Muscle of leg (tissue), 11 donors: Measurements from ENCODE around the gene MYZAP. TPM values are rescaled to one million over a fixed set of nuclear protein-coding genes. Genes with fewer than 3 reads are reported as not detected.

ENCODE experiments used
- DNase-seq: peaks from one replicate; pipeline ENCODE4 v3.0.0; 2013
- H3K27ac ChIP-seq: one replicate; pipeline ENCODE4 v1.5.1; 2013; ENCODE audit warnings: mild to moderate bottlenecking, low read length, control low read depth
- H3K27me3 ChIP-seq: one replicate; pipeline ENCODE4 v1.6.1; 2013; ENCODE audit warnings: low read length; ENCODE audit not compliant: control insufficient read depth, insufficient read depth
- H3K36me3 ChIP-seq: one replicate; pipeline ENCODE4 v1.6.1; 2013; ENCODE audit warnings: low read length; ENCODE audit not compliant: control insufficient read depth, insufficient read depth
- H3K4me1 ChIP-seq: one replicate; pipeline ENCODE4 v1.6.1; 2013; ENCODE audit warnings: low read length; ENCODE audit not compliant: control insufficient read depth, insufficient read depth
- H3K4me3 ChIP-seq: one replicate; pipeline ENCODE4 v1.5.1; 2013; ENCODE audit warnings: low read length, control low read depth
- H3K9me3 ChIP-seq: replicated peaks from 2 replicates; pipeline ENCODE4 v1.6.1; 2013; ENCODE audit warnings: low read depth, low read length; ENCODE audit not compliant: control insufficient read depth
- WGBS: methylation state at CpG from one replicate; pipeline ENCODE4 v1.1.5; 2013; ENCODE audit warnings: missing lambda C conversion rate; ENCODE audit not compliant: insufficient coverage; 5-methylcytosine and 5-hydroxymethylcytosine counted together
- polyA plus RNA-seq, 8 donors: library from polyadenylated mRNA; unstranded; fragments of 120-200 nt; gene quantifications; one replicate each; pipeline versions ENCODE4 v1.2.1 to v1.2.3, GENCODE V29; 2013; ENCODE audit warnings: inconsistent platforms in 1 of 8, low replicate concordance in 1 of 8; ENCODE audit not compliant: insufficient read length in 8 of 8, insufficient read depth in 1 of 8
- total RNA-seq: library from RNA; stranded (reverse); fragments of 120-200 nt; gene quantifications from one replicate; pipeline ENCODE4 v1.2.4, GENCODE V29; 2013

Gene MYZAP
- total and polyA plus RNA-seq, 9 donors, result 2.4 to 4.9 (median 4.0) TPM

DNA sequence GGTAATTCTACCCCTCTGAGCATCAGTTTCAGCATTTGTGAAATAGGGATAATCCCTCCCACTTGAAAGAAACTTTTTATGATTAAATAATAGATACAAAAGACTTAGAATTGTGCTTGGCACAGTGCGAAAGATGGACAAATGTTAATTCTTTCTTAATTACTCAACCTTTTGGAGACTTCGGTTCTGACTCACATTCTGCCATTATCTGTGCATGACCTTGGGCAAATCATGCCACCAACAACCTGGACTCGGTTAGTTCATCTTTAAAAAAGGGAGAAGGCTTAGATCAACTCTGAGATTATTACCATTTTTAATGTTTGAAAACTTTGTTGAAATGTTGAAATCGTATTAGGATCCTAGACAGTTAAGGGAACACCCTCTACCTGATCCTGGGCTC lies 74.2 kb downstream of the MYZAP start:
- Histone ChIP-seq H3K27me3 (no peaks in the 10 kb centered on the region), H3K9me3 (no peaks in the 10 kb centered on the region), H3K36me3 (no peaks in the 10 kb centered on the region), H3K4me3 (no peak overlapping the region), H3K4me1 (peaks cover 8% of the 10 kb centered on the region), H3K27ac (no peak overlapping the region)
- no CpG with 5 or more reads among the region's 4 CpGs for WGBS
- no peak for DNase-seq

DNA sequence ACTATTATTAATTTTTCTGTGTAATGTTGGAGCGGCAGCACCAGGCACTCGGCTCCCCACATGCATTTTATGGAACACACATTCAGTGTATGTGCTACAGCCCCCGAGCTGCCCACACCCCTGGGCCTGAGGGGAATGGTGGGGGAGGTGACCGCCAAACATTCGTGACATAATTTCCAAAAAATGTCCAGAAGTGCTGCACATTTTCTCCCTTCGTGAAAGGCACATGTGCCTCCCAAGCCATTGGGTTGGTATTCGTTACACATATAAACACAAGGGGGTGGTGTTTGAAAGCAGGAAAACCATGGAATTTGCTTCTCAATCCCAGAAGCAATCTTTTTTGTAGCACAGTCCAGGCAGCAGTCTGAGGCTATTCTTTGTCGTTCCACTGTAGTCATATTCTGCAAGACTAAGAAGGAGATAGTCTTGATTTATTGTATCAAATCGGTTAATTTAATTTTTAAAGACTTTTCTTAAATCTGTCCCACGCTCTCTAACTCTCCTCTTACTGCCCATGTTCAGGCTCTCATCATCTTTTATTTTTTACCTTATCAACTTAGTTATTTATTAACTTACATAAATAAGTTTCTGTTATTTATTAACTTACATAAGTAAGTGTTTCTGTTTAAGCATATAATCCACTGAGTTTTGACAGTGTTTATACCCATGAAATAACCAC lies 75.6 kb downstream of the MYZAP start:
- Histone ChIP-seq H3K27me3 (no peaks in the 10 kb centered on the region), H3K9me3 (no peaks in the 10 kb centered on the region), H3K4me1 (peaks cover 7% of the 10 kb centered on the region), H3K4me3 (no peak overlapping the region), H3K36me3 (no peaks in the 10 kb centered on the region), H3K27ac (no peak overlapping the region)
- DNase-seq, result peak; percentile 83
- no CpG with 5 or more reads among the region's 10 CpGs for WGBS

DNA sequence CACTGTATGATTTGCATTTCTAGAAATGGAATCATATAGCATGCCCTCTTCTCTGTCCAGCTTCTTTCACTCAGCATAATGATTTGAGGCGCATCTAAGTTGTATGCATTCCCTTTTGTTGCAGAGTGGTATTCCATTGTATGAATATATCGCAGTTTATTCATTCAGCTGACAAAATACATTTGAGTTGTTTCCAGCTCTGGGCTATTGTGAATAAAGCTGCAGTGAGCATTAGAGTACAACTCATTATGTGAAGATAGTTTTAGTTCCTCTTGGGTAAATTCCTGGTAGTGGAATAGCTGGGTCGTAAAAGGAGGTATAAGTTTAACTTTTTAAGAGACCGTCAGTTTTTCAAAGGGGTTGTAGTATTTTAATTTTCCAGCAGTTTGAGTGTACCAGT lies 76.3 kb downstream of the MYZAP start:
- no peaks in the 10 kb centered on the region for H3K27me3 ChIP-seq
- H3K36me3 ChIP-seq, result no peaks in the 10 kb centered on the region
- H3K4me3 ChIP-seq, result no peak overlapping the region
- no peak for DNase-seq
- no peaks in the 10 kb centered on the region for H3K9me3 ChIP-seq
- peaks cover 5% of the 10 kb centered on the region for H3K4me1 ChIP-seq
- H3K27ac ChIP-seq, result no peak overlapping the region
- WGBS, result no CpG with 5 or more reads among the region's 4 CpGs

DNA sequence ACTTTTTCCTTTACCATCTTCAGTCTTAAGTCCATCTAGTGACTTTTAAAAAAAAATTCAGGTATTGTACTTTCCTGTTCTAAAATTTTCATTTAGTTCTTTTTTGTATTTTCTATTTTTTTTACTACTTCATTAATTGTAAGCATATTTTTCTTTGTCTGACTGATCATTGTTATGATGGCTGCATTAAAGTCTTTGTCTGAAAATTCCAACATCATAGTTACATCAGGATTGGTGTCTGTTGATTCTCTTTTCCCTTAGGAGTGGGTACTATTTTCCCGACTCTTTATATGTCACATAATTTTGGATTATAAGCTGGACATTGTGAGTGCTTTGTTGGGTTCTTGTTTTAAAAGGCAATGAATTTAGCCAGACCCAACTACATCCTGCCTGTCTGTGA lies 79.9 kb downstream of the MYZAP start:
- no peak for DNase-seq
- Histone ChIP-seq H3K27me3 (no peaks in the 10 kb centered on the region), H3K4me1 (peaks cover 5% of the 10 kb centered on the region), H3K9me3 (no peaks in the 10 kb centered on the region), H3K4me3 (no peak overlapping the region), H3K36me3 (no peaks in the 10 kb centered on the region), H3K27ac (no peak overlapping the region)
- WGBS, result no CpG with 5 or more reads among the region's 1 CpG

DNA sequence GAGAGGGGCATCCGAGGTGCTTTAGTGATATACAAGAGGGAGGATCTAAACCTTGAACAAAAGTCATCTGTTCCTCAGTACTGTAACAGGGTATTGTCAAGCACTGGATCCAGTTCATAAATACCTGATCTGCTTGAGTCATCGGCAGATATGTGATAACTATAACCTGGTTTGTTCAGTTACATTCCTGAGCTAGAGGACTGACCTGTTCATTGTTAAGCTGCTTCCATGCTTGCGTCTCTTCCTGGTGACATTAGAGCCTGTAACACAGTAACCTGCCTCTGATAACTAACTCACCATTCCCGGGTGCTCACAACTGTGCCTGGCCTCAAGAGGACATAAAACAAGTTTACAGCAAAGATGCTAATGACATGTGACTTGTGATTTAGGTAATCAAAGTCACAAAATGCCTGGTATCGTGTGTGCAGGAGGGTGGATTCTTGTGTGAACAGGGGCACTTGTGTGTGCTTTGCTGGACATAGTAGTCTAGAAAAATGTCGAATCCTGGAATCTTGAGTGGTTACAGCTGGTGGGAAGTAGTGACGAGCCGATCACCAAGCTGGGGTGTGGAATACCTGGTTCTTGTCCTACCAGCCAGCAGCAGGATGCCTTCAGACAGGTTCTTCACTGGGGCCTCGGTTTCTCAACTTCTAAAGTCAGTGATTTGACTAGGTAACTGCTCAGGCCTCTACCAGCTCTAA lies 83.9 kb downstream of the MYZAP start:
- Histone ChIP-seq H3K9me3 (no peaks in the 10 kb centered on the region), H3K27ac (no peak overlapping the region), H3K4me3 (no peak overlapping the region), H3K27me3 (no peaks in the 10 kb centered on the region), H3K4me1 (no peaks in the 10 kb centered on the region), H3K36me3 (no peaks in the 10 kb centered on the region)
- 71% methylated on average over 6 of the region's 9 CpGs for WGBS
- no peak for DNase-seq

DNA sequence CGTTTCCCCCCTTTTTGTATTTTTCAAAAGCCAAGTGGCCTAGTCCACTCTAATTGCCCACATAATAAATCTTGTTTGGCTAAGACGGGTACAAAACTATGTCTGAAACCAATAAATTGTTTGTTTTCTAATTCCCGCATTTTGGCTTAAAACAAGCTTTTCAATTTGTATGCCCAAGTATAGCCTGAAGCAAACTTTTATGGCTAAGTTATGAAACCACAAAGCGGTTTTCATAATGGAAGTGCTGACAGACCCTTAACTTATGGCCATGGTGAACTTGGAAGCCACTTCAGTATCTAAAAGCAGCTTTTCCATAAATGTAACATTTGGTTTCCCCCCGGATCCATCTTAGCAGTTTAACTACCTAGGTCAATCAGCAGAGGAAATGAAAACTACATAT lies 84.9 kb downstream of the MYZAP start:
- no peaks in the 10 kb centered on the region for H3K27me3 ChIP-seq
- no peaks in the 10 kb centered on the region for H3K4me1 ChIP-seq
- H3K36me3 ChIP-seq, result no peaks in the 10 kb centered on the region
- no peak overlapping the region for H3K27ac ChIP-seq
- no peak for DNase-seq
- no peaks in the 10 kb centered on the region for H3K9me3 ChIP-seq
- no peak overlapping the region for H3K4me3 ChIP-seq
- 50% methylated on average over 3 of the region's 5 CpGs for WGBS

DNA sequence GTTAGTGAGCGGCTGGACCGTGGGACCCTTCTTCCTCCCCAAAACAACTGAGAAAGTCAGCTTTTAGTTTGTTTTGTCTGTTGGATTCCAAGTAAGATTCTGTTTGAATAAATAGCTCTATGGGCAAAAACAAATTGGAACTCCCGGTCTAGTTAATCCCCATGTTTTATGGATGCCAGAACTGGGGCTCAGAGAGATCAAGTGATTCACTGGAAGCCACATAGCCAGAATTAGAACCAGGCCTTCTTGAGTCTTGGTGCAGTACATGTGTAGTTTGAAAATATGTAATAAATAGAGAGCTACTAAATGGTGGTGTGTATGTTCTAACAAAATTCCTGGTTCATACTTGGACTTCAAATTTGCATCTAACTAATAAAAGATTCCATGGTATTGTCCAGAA lies 85.5 kb downstream of the MYZAP start:
- Histone ChIP-seq H3K36me3 (no peaks in the 10 kb centered on the region), H3K27me3 (no peaks in the 10 kb centered on the region), H3K4me3 (no peak overlapping the region), H3K4me1 (no peaks in the 10 kb centered on the region), H3K9me3 (no peaks in the 10 kb centered on the region), H3K27ac (no peak overlapping the region)
- 50% methylated on average over 1 of the region's 3 CpGs for WGBS
- DNase-seq, result no peak

DNA sequence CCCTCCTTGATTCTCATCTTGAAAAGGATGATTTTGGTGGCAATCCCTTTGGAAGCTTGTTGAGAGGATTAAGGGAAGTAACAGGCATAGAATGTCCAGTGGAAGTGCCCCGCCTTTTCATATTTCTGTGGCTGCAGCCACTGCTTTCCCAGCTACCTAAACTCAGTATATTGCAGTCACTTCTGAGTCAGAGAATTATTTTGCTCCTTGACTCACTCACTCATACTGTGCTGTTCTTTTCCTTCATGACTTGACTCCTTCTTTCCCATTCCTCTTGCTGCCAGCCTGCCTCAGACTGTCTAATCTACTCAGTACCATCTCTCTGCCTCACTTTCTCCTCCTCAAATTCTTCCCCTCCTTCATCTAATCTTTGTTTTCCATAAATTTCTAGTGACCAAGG lies 88.3 kb downstream of the MYZAP start:
- H3K27me3 ChIP-seq, result no peaks in the 10 kb centered on the region
- H3K4me1 ChIP-seq, result no peaks in the 10 kb centered on the region
- no peak overlapping the region for H3K4me3 ChIP-seq
- H3K36me3 ChIP-seq, result no peaks in the 10 kb centered on the region
- no peak for DNase-seq
- H3K9me3 ChIP-seq, result no peaks in the 10 kb centered on the region
- WGBS, result 60% methylated on average over 1 of the region's 1 CpG
- no peak overlapping the region for H3K27ac ChIP-seq

DNA sequence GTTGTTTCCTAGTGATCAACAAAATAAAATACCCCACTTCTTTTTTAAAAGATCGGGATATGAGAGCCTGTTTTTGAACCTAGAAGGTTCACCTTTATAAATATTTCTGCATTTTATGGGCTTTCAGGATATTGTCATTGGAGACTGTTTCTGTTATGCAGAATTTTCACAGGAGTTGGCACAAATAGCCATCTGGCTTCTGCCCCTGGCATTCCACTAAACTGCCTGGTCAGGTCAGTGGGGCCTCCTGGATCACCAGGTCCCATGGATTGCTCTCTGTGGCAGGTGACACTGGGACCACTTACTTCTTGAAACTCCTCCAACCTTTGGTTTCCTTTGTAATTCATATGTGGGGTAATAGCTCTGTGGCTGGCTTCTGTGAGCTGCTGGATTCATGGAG lies 89.3 kb downstream of the MYZAP start:
- no peak for DNase-seq
- Histone ChIP-seq H3K4me1 (no peaks in the 10 kb centered on the region), H3K4me3 (no peak overlapping the region), H3K36me3 (no peaks in the 10 kb centered on the region), H3K27ac (no peak overlapping the region), H3K9me3 (no peaks in the 10 kb centered on the region), H3K27me3 (no peaks in the 10 kb centered on the region)
- no CpG with 5 or more reads among the region's 1 CpG for WGBS

DNA sequence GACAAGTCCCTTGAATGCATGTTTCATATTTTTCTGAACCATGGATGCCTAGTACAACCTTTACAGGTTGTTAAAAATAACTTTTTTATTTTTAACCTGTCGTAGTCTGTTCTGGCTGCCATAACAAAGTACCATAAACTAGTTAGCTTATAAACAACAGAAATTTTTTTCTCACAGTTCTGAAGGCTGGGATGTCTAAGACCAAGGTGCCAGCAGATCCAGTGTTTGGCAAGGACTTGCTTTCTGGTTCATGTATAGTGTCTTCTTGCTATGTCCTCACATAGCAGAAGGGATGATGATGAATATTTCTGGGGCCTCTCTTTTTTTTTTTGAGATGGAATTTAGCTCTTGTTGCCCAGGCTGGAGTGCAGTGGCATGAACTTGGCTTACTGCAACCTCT lies 91.8 kb downstream of the MYZAP start:
- DNase-seq, result no peak
- H3K4me1 ChIP-seq, result no peaks in the 10 kb centered on the region
- no peaks in the 10 kb centered on the region for H3K36me3 ChIP-seq

More for the DNA sequence above, 91.8 kb downstream of the MYZAP start:
- Histone ChIP-seq H3K9me3 (no peaks in the 10 kb centered on the region), H3K27me3 (no peaks in the 10 kb centered on the region), H3K4me3 (no peak overlapping the region), H3K27ac (no peak overlapping the region)
- no CpG with 5 or more reads among the region's 1 CpG for WGBS
